ENCODE measurements around the gene R3HCC1L.

DNA sequence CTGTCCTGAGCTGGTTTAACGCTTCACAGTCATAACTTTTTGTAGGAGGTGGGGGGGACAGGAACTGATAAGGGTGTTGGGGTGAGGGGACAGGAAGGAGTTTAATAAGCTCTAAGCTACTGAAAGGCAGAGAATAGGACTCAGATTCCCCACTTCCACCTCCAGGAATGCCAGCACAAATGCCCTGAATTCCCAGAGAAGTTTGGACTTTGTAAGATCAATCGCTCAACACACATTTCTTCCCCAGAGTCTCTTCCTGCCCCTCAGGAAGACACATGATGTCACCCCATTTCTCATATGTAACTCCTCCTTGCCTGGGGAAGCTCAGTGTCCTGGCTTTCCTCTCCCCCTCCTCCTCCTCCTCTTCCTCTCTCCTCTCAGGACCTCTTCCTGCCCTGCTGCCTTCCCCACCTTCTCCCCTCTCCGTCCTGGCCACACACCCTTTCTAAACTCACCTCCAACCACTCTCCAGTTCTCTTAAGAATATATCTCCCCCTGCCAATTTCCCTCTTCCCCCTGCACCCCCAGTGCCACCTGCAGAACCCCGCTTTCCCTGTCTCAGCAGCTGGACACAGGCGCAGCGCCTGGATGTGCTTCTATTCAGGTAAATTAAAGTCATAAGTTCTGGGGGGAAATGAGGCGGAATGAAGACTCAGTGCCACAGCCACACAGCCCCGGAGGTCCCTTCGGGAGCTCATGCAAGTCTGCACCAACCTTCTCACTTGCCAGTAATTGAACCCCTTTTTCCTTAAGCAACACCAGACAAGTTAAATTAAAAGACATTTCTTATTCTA, 138.8 kb downstream of the R3HCC1L start:
- TF ChIP-seq, protein P1, sequence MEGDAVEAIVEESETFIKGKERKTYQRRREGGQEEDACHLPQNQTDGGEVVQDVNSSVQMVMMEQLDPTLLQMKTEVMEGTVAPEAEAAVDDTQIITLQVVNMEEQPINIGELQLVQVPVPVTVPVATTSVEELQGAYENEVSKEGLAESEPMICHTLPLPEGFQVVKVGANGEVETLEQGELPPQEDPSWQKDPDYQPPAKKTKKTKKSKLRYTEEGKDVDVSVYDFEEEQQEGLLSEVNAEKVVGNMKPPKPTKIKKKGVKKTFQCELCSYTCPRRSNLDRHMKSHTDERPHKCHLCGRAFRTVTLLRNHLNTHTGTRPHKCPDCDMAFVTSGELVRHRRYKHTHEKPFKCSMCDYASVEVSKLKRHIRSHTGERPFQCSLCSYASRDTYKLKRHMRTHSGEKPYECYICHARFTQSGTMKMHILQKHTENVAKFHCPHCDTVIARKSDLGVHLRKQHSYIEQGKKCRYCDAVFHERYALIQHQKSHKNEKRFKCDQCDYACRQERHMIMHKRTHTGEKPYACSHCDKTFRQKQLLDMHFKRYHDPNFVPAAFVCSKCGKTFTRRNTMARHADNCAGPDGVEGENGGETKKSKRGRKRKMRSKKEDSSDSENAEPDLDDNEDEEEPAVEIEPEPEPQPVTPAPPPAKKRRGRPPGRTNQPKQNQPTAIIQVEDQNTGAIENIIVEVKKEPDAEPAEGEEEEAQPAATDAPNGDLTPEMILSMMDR (IDR thresholded peaks at IDR 0.05), result no peak
- TF ChIP-seq POLR2A (IDR thresholded peaks at IDR 0.05), result no peak
